GM18520 (cell line): ENCODE results near the gene DMD.
"Not testable (repeated sequence)": the region's sequence is repeated elsewhere in the genome, so short reads cannot be mapped to it uniquely, and the experiment has no call there.

Source experiments
- ATAC-seq: cut with Tn5 transposase; IDR thresholded peaks from one replicate; pipeline ENCODE4 v1.9.1; 2021; ENCODE audit not compliant: unreplicated experiment

Gene DMD

GRCh38 chrX:31383991-31384390, 1827.4 kb downstream of the DMD start:
- no peak for ATAC-seq

GRCh38 chrX:31378973-31379372, 1832.4 kb downstream of the DMD start:
- not testable (repeated sequence) for ATAC-seq

- not testable (repeated sequence) for ATAC-seq
These were observed 1833.5 kb downstream of the DMD start for GRCh38 chrX:31377821-31378220.

GRCh38 chrX:31376408-31377022, 1834.8 kb downstream of the DMD start:
- no peak for ATAC-seq

GRCh38 chrX:31374786-31375185, 1836.6 kb downstream of the DMD start:
- no peak for ATAC-seq

GRCh38 chrX:31371956-31372355, 1839.4 kb downstream of the DMD start:
- ATAC-seq: no peak

- ATAC-seq: no peak
These were observed 1843.5 kb downstream of the DMD start for GRCh38 chrX:31367816-31368215.

- ATAC-seq: no peak
These were observed 1845.3 kb downstream of the DMD start for GRCh38 chrX:31366041-31366440.

- no peak for ATAC-seq
These were observed 1854.8 kb downstream of the DMD start for GRCh38 chrX:31356275-31357212.

GRCh38 chrX:31355206-31355955, 1856.0 kb downstream of the DMD start:
- no peak for ATAC-seq

GRCh38 chrX:31353095-31353494, 1858.3 kb downstream of the DMD start:
- no peak for ATAC-seq

- no peak for ATAC-seq
These were observed 1860.6 kb downstream of the DMD start for GRCh38 chrX:31350808-31351074.

- ATAC-seq: no peak
These were observed 1861.8 kb downstream of the DMD start for GRCh38 chrX:31349515-31349914.

- no peak for ATAC-seq
These were observed 1870.8 kb downstream of the DMD start for GRCh38 chrX:31340587-31340986.

GRCh38 chrX:31338991-31339350, 1872.4 kb downstream of the DMD start:
- no peak for ATAC-seq

GRCh38 chrX:31337332-31337731, 1874.0 kb downstream of the DMD start:
- ATAC-seq: no peak

- ATAC-seq: no peak
These were observed 1874.9 kb downstream of the DMD start for GRCh38 chrX:31336419-31336818.

GRCh38 chrX:31334997-31335396, 1876.4 kb downstream of the DMD start:
- ATAC-seq: no peak

GRCh38 chrX:31333165-31333831, 1878.1 kb downstream of the DMD start:
- no peak for ATAC-seq

- no peak for ATAC-seq
These were observed 1879.4 kb downstream of the DMD start for GRCh38 chrX:31331928-31332327.

- no peak for ATAC-seq
These were observed 1880.3 kb downstream of the DMD start for GRCh38 chrX:31331015-31331414.
